Liver (tissue), 3 donors: Measurements from ENCODE around the gene REEP3.

ENCODE experiments used
- CTCF ChIP-seq: fragments of 150-350 bp; IDR thresholded peaks from 2 replicates; pipeline ENCODE4 v1.5.1; 2017; ENCODE audit warnings: improper control_type of control experiment, low read depth, low read length; ENCODE audit not compliant: missing input control
- EGR1 ChIP-seq, 2 donors: IDR thresholded peaks; 2 replicates each; pipeline ENCODE4 v1.6.1; 2016 to 2018; ENCODE audit warnings: antibody characterized with exemption in 2 of 2, low read depth in 2 of 2
- MAX ChIP-seq: IDR thresholded peaks from 2 replicates; pipeline ENCODE4 v1.6.1; 2016; ENCODE audit warnings: antibody characterized with exemption
- NR2F2 ChIP-seq: IDR thresholded peaks from 2 replicates; pipeline ENCODE4 v1.6.1; 2016; ENCODE audit warnings: antibody characterized with exemption
- REST ChIP-seq: IDR thresholded peaks from 2 replicates; pipeline ENCODE4 v1.6.1; 2016; ENCODE audit warnings: antibody characterized with exemption, mild to moderate bottlenecking
- SP1 ChIP-seq: IDR thresholded peaks from 2 replicates; pipeline ENCODE4 v1.6.1; 2018; ENCODE audit warnings: antibody characterized with exemption, mild to moderate bottlenecking
- donor health status: healthy.
- donor health status: healthy.

GRCh38 chr10:63505562-63505961, 15.6 kb upstream of the REEP3 start:
- TF ChIP-seq SP1, result no peak
- TF ChIP-seq EGR1 (IDR thresholded peaks at IDR 0.05; ENCODE audit: low read depth in 2 of 2), result no peak
- TF ChIP-seq CTCF, result no peak
- TF ChIP-seq REST, result no peak
- no peak for TF ChIP-seq NR2F2
- no peak for TF ChIP-seq MAX
